K562 (cell line): ENCODE measurements around the gene AGPAT2. TPM values are rescaled to one million over a fixed set of nuclear protein-coding genes. Genes with fewer than 3 reads are reported as not detected.

Experiments used
- CBFB ChIP-seq: sonication (generic); formaldehyde crosslinking; IDR thresholded peaks from 2 replicates; pipeline ENCODE4 v1.4.0; 2020; ENCODE audit warnings: mild to moderate bottlenecking, missing genetic modification reagents
- E4F1 ChIP-seq: fragments of 250-450 bp; sonication (Bioruptor Pico); IDR thresholded peaks from 2 replicates; pipeline ENCODE4 v1.5.0; 2021; ENCODE audit warnings: mild to moderate bottlenecking, borderline replicate concordance
- EGR1 ChIP-seq: fragments of 450-650 bp; conservative IDR thresholded peaks from 2 replicates; pipeline ENCODE4 v1.6.1; 2017; ENCODE audit warnings: mild to moderate bottlenecking
- FOXA3 ChIP-seq, 2 experiments: fragments of 450-650 bp in 1 of 2; sonication (generic) in 1 of 2; formaldehyde crosslinking; IDR thresholded peaks in 1 of 2; conservative IDR thresholded peaks in 1 of 2; 2 replicates each; pipeline versions ENCODE4 v1.4.0 to v1.8.0; 2020 to 2022; ENCODE audit warnings: mild to moderate bottlenecking in 2 of 2, missing genetic modification reagents in 1 of 2
- HEY1 ChIP-seq: fragments of 250-450 bp; sonication (Bioruptor Pico); IDR thresholded peaks from 2 replicates; pipeline ENCODE4 v1.5.0; 2020; ENCODE audit warnings: mild to moderate bottlenecking, moderate library complexity, borderline replicate concordance
- JUNB ChIP-seq: fragments of 450-650 bp; formaldehyde crosslinking; conservative IDR thresholded peaks from 2 replicates; pipeline ENCODE4 v1.4.0; 2020; ENCODE audit warnings: mild to moderate bottlenecking
- MTA3 ChIP-seq: fragments of 450-650 bp; formaldehyde crosslinking; IDR thresholded peaks from 2 replicates; pipeline ENCODE4 v1.6.1; 2017; ENCODE audit warnings: mild to moderate bottlenecking, borderline replicate concordance
- PBX2 ChIP-seq, 2 experiments: IDR thresholded peaks in 1 of 2; conservative IDR thresholded peaks in 1 of 2; 2 replicates each; pipeline ENCODE4 v1.6.1; 2016; ENCODE audit warnings: low read depth in 2 of 2, mild to moderate bottlenecking in 1 of 2, missing compliant biosample characterization in 1 of 2, missing genetic modification characterization in 1 of 2, moderate library complexity in 1 of 2
- POLR2AphosphoS2 ChIP-seq: IDR thresholded peaks from 2 replicates; pipeline ENCODE4 v1.6.1; 2012; ENCODE audit warnings: low read length, improper control_type of control experiment
- SREBF2 ChIP-seq: sonication (generic); formaldehyde crosslinking; IDR thresholded peaks from 2 replicates; pipeline ENCODE4 v1.4.0; 2020; ENCODE audit warnings: mild to moderate bottlenecking, missing genetic modification reagents
- SRSF7 ChIP-seq: fragments of 200-400 bp; formaldehyde crosslinking; optimal IDR thresholded peaks from 2 replicates; pipeline ENCODE3; 2017; ENCODE audit warnings: mild to moderate bottlenecking, low read depth, low read length
- STAT5B ChIP-seq: fragments of 250-450 bp; sonication (Bioruptor Pico); IDR thresholded peaks from 2 replicates; pipeline ENCODE4 v1.8.0; 2021; ENCODE audit warnings: mild to moderate bottlenecking, inconsistent platforms
- TRIM28 ChIP-seq: fragments of 450-650 bp; IDR thresholded peaks from 2 replicates; pipeline ENCODE4 v1.6.1; 2017
- ZNF282 ChIP-seq: sonication (generic); formaldehyde crosslinking; IDR thresholded peaks from 2 replicates; pipeline ENCODE4 v1.8.1; 2023; ENCODE audit warnings: missing genetic modification reagents
- ZNF354B ChIP-seq: fragments of 250-450 bp; sonication (Bioruptor Pico); IDR thresholded peaks from 2 replicates; pipeline ENCODE4 v1.4.0; 2020
- polyA plus RNA-seq, 8 experiments: library from polyadenylated mRNA; depleted of rRNA in 4 of 8; stranded (reverse) in 5 of 8; unstranded in 3 of 8; fragments of >200 nt; fragmentation: Nextera tagmentation in 2 of 8; fragmentation: Illumina TruSeq in 1 of 8; extraction: Ambion mirVana in 2 of 8; extraction: Trizol in 1 of 8; gene quantifications; 2 replicates each; pipeline versions ENCODE4 v1.2.1 to v1.2.3, GENCODE V29; 2011 to 2014; ENCODE audit warnings: inconsistent platforms in 1 of 8, missing spikeins in 1 of 8
- total RNA-seq, 7 experiments: library from RNA; depleted of rRNA in 6 of 7; stranded (reverse); fragments of >200 nt in 6 of 7; fragmentation: Illumina TruSeq in 2 of 7; extraction: Trizol in 2 of 7; gene quantifications; 2 replicates each; pipeline versions ENCODE4 v1.2.1 to v1.2.3, GENCODE V29; 2011 to 2021; ENCODE audit warnings: low replicate concordance in 1 of 7
- TF ChIP-seq, protein P1 (sequence below), 3 experiments: fragments of 200-800 bp in 1 of 3; sonication (Bioruptor generic) in 1 of 3; sonication (generic) in 1 of 3; formaldehyde crosslinking in 1 of 3; IDR thresholded peaks; 2 replicates each; pipeline versions ENCODE4 v1.6.1 to v1.8.0; 2016 to 2022; ENCODE audit warnings: mild to moderate bottlenecking in 2 of 3, missing compliant biosample characterization in 2 of 3, missing genetic modification characterization in 2 of 3, missing genetic modification reagents in 1 of 3
- TF ChIP-seq, protein P2 (sequence below): fragments of 250-450 bp; sonication (Bioruptor Pico); IDR thresholded peaks from 2 replicates; pipeline ENCODE4 v1.9.0; 2021; ENCODE audit warnings: mild to moderate bottlenecking
- TF ChIP-seq, protein P3 (sequence below): fragments of 150-350 bp; conservative IDR thresholded peaks from 2 replicates; pipeline ENCODE4 v1.6.1; 2014; ENCODE audit warnings: low read length

AGPAT2 gene
- total and polyA plus RNA-seq, 9 of the 15 experiments (the other 6 are each of a cell fraction or from before 2014, with no cell fraction given) = 0.13 to 54.5 (median 23.9) TPM

DNA sequence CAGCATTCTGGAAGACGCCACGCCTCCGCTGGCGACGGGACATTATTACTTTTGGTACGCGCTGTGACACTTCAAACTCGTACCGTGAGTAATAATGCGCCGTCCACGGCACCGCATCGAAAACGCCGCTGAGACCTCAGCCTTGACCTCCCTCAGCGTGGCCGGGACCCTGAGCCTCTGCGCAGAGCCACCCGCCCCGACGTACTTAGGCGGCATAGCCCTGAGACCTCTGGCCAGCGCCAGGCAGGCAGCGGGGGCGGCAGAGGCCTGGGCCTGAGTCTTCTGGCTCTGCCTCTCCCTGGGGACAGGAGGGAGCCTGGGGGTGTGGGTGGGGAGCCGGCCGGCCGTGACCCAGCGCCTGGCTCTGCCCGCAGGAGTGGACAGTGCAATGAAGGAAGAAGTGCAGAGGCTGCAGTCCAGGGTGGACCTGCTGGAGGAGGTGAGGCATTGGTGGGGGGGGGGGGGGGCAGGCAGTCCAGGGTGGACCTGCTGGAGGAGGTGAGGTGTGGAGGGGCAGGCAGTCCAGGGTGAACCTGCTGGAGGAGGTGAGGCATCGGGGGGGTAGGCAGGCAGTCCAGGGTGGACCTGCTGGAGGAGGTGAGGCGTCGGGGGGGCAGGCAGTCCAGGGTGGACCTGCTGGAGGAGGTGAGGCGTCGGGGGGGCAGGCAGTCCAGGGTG lies 16.5 kb downstream of the AGPAT2 start (continued):
- TF ChIP-seq CBFB (CRISPR knock-in tag) = no peak
- TF ChIP-seq ZNF282 (CRISPR knock-in tag) = no peak
- TF ChIP-seq ZNF354B (CRISPR knock-in tag) = no peak
- peak; percentile 49 for TF ChIP-seq EGR1
- TF ChIP-seq TRIM28 = no peak
- TF ChIP-seq, protein P1, sequence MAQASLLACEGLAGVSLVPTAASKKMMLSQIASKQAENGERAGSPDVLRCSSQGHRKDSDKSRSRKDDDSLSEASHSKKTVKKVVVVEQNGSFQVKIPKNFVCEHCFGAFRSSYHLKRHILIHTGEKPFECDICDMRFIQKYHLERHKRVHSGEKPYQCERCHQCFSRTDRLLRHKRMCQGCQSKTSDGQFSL (CRISPR knock-in tag; IDR thresholded peaks at IDR 0.05) = peak; percentile 98; the same call in 1 of the 2 replicates
- TF ChIP-seq, protein P1 (tag; IDR thresholded peaks at IDR 0.05) = no peak; a peak in 1 of 4 replicates
- TF ChIP-seq PBX2 (CRISPR knock-in tag; IDR thresholded peaks at IDR 0.05; ENCODE audit: low read depth) = no peak
- TF ChIP-seq PBX2 (tag; conservative IDR thresholded peaks at IDR 0.05; ENCODE audit: low read depth) = no peak
- TF ChIP-seq HEY1 (CRISPR knock-in tag) = no peak
- TF ChIP-seq STAT5B (CRISPR knock-in tag) = no peak
- TF ChIP-seq MTA3 = 0 out of 2 replicates have a peak, but pooled peaks have one; percentile 18
- no peak for TF ChIP-seq SRSF7
- 0 out of 2 replicates have a peak, but pooled peaks have one; percentile 2 for TF ChIP-seq POLR2AphosphoS2
- TF ChIP-seq FOXA3 (CRISPR knock-in tag; conservative IDR thresholded peaks at IDR 0.05 in 1 of 2, IDR thresholded peaks at IDR 0.05 in 1 of 2) = no peak
- TF ChIP-seq, protein P2, sequence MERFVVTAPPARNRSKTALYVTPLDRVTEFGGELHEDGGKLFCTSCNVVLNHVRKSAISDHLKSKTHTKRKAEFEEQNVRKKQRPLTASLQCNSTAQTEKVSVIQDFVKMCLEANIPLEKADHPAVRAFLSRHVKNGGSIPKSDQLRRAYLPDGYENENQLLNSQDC (CRISPR knock-in tag) = no peak
- no peak for TF ChIP-seq E4F1
- TF ChIP-seq JUNB = no peak
- TF ChIP-seq, protein P3, sequence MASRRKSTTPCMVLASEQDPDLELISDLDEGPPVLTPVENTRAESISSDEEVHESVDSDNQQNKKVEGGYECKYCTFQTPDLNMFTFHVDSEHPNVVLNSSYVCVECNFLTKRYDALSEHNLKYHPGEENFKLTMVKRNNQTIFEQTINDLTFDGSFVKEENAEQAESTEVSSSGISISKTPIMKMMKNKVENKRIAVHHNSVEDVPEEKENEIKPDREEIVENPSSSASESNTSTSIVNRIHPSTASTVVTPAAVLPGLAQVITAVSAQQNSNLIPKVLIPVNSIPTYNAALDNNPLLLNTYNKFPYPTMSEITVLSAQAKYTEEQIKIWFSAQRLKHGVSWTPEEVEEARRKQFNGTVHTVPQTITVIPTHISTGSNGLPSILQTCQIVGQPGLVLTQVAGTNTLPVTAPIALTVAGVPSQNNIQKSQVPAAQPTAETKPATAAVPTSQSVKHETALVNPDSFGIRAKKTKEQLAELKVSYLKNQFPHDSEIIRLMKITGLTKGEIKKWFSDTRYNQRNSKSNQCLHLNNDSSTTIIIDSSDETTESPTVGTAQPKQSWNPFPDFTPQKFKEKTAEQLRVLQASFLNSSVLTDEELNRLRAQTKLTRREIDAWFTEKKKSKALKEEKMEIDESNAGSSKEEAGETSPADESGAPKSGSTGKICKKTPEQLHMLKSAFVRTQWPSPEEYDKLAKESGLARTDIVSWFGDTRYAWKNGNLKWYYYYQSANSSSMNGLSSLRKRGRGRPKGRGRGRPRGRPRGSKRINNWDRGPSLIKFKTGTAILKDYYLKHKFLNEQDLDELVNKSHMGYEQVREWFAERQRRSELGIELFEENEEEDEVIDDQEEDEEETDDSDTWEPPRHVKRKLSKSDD = no peak
- TF ChIP-seq SREBF2 = no peak
